GM18511 (cell line): ENCODE results near the gene DCAF12.
"Not testable (repeated sequence)": the region's sequence is repeated elsewhere in the genome, so short reads cannot be mapped to it uniquely, and the experiment has no call there.

Source experiments
- ATAC-seq: cut with Tn5 transposase; IDR thresholded peaks from one replicate; pipeline ENCODE4 v1.9.1; 2021; ENCODE audit warnings: mild to moderate bottlenecking, moderate library complexity; ENCODE audit not compliant: unreplicated experiment

The DCAF12 gene

DNA sequence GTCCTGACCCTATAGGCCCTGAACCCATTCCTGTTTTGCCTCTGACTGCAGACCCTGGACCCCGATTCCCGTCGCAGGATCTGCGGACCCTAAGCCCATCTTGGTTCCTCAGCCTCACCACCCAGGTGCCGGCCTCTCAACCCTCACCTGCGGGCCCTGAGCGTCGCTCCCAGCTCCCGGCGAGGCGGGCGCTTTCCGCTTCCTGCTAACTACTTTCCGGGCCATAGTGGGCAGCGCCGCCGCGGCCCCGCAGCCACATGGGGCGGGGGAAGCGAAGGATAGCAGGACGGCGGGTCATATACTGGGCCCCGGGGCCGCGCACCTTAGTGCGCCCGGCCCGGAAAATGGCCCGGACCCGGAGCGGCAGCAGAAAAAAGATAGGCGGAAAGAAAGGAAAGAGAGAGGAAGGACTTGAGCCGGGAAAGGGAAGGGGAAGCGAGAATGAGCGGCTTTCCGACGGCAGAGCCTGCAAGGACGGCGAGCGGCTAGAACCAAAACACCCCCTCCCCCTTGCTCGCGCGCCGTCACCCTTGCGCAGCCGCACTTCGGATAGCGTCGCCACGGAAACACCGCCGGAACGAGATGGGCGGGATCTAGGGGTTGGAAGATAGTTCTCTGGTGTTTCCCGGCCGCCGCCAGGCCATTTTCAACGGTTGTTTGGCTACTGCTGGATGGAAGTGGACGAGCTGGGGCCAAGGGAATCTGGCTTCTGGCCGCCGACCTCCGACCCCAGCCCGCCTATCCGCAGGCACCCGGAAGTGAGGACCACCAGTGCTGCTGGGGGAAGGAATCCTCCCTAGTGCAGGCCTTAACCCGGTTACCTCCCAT lies at the start of gene DCAF12:
TSS of gene DCAF12 (minus strand) at position 492 of the 828 bp plus-strand sequence. CDS start at position 225, 267 bp downstream.
- ATAC-seq = peak; percentile 87

GRCh38 chr9:34176089-34176488 lies 49.6 kb upstream of the DCAF12 start:
- ATAC-seq = no peak

GRCh38 chr9:34171753-34172535 lies 45.4 kb upstream of the DCAF12 start:
- ATAC-seq = peak; percentile 69

GRCh38 chr9:34170237-34170991 lies 43.9 kb upstream of the DCAF12 start:
- no peak for ATAC-seq

GRCh38 chr9:34169125-34169524 lies 42.6 kb upstream of the DCAF12 start:
- ATAC-seq = no peak

GRCh38 chr9:34163434-34163833 lies 36.9 kb upstream of the DCAF12 start:
- ATAC-seq = no peak

GRCh38 chr9:34158362-34158869 lies 31.9 kb upstream of the DCAF12 start:
- ATAC-seq = no peak

- ATAC-seq = no peak
Measured at GRCh38 chr9:34157898-34158297, 31.4 kb upstream of the DCAF12 start.

DNA sequence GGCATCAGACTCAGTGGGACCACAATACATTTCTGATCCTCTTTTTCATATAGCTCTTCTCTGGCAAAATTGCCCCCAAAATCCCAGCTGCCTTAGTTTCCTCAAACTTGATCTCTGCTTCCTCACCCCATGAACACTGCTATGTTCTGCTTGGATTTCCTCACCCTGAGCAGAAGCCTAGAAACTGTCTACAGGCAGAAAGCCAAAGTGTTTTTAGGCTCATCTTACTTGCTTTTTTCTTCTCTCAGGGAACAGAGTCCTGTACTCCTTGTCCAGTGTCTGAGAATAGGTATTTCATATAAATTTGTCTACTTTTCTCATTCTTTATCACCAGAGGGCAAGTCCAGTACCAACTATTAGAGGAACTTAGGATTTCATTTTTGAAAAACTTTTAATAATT lies 30.8 kb upstream of the DCAF12 start:
- no peak for ATAC-seq

GRCh38 chr9:34154057-34154456 lies 27.6 kb upstream of the DCAF12 start:
- ATAC-seq = no peak

GRCh38 chr9:34151398-34151797 lies 24.9 kb upstream of the DCAF12 start:
- no peak for ATAC-seq

GRCh38 chr9:34145165-34145564 lies 18.7 kb upstream of the DCAF12 start:
- ATAC-seq = no peak

GRCh38 chr9:34143116-34143515 lies 16.6 kb upstream of the DCAF12 start:
- ATAC-seq = no peak

DNA sequence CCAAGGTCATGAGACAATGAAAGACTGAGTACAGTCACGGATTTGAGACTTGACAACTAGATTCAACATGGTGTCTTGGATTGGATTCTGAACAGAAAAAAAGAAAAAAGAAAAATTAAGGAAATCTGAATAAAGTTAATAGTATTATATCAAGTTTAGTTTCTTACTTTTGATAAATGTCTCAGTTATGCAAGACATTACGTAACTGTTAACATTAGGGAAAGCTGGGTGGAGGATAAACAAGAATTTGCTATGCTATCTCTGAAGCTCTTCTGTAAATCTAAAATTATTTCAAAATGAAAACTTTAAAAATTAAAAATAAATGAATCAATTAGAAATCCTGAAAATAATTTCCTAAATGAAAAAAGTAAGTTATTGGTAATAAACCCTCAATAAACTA lies 14.4 kb upstream of the DCAF12 start:
- ATAC-seq = no peak

- ATAC-seq = no peak
Measured at GRCh38 chr9:34139477-34140146, 13.1 kb upstream of the DCAF12 start.

DNA sequence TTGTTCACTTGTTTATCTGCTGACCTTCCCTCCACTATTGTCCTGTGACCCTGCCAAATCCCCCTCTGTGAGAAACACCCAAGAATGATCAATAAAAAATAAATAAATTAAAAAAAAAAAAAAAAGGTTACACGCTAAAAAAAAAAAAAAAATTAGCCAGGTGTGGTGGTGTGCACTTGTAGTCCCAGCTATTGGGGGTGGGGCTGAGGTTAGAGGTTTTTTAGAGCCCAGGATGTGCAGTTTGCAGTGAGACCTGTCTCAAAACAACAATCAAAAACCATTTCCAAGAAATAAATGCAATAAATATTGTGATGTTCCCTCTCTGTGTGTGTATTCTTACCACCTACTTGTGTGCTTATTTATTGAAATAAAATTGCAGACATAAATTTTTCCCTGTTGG lies 12.1 kb upstream of the DCAF12 start:
- not testable (repeated sequence) for ATAC-seq

DNA sequence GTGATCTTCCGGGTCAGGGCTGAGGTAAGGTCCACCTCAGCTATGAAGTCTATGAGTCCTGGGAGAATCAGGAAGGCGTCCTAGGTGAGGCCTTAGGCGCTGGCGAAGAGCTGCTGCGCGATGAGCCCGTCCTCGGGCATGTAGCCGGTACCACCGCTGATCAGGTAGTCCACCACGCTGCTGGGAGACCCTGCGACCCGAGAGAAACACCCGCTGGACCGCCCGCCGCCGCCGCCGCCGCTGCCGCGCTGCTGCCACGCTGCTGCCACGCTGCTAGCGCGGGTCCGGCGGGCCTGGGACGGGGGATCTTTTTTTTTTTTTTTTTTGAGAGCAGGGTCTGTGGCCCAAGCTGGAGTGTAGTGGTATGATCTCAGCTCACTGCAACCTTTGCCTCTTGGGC lies 8.0 kb upstream of the DCAF12 start:
- no peak for ATAC-seq

DNA sequence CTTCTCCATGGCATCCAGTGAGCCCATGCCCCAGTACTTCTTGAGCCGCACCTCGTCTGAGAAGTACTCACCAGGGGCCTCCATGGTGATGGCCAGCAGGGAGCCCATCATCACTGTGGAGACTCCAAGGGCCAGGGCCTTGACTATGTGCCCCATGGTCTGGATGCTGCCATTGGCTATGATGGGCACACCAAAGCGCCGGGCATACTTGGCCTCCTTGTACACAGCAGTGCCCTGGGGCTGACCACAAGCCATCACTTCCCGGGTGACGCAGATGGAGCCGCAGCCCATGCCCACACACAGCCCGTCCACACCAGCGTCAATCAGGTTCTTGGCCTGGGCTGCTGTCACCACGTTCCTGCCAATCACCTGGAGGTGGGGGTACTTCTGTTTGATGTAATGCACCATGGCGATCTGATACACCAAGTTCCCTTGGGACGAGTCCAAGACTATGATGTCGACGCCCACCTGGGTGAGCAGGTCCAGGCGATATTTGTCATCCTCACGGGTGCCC lies 7.0 kb upstream of the DCAF12 start:
- no peak for ATAC-seq

DNA sequence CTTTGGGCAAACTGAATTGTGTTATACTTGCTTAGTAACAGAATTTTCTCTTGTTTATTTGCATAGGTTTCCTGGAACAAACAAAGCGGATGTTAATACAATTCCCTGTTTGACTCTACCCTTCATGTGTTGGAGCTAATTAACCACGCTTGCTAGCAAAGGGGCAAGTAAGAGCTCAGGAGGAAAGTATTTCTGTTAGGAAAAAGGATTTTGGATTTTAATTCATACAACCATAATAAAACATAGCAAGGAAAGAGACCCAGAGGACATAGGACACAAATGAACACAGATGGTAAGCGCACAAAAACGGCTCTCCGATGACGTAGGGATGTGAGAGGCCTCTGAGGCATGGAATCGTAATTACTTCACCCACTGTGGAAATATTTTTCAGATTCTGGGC lies 5.1 kb upstream of the DCAF12 start:
- no peak for ATAC-seq
